HepG2 (cell line): ENCODE results near the gene NECTIN2. TPM values are rescaled to one million over a fixed set of nuclear protein-coding genes. Genes with fewer than 3 reads are reported as not detected.

Source experiments
- E2F1 ChIP-seq: sonication (generic); formaldehyde crosslinking; IDR thresholded peaks from 2 replicates; pipeline ENCODE4 v1.5.0; 2020; ENCODE audit warnings: missing genetic modification reagents
- NFKBIZ ChIP-seq: IDR thresholded peaks from 2 replicates; pipeline ENCODE4 v1.6.1; 2018; ENCODE audit warnings: missing genetic modification reagents, missing compliant biosample characterization
- SIX1 ChIP-seq: sonication (generic); formaldehyde crosslinking; IDR thresholded peaks from 2 replicates; pipeline ENCODE4 v1.4.0; 2020; ENCODE audit warnings: missing genetic modification reagents, borderline replicate concordance
- ZBTB21 ChIP-seq: sonication (generic); formaldehyde crosslinking; IDR thresholded peaks from 2 replicates; pipeline ENCODE4 v1.4.0; 2020; ENCODE audit warnings: missing genetic modification reagents
- ZHX2 ChIP-seq, 2 experiments: sonication (generic) in 1 of 2; formaldehyde crosslinking in 1 of 2; IDR thresholded peaks; 2 replicates each; pipeline versions ENCODE4 v1.6.1 to v1.9.0; 2014 to 2022; ENCODE audit warnings: antibody characterized with exemption in 1 of 2, borderline replicate concordance in 1 of 2, inconsistent platforms in 1 of 2, low read depth in 1 of 2, missing genetic modification reagents in 1 of 2
- ZNF256 ChIP-seq: sonication (generic); formaldehyde crosslinking; conservative IDR thresholded peaks from 2 replicates; pipeline ENCODE4 v1.4.0; 2020; ENCODE audit warnings: missing genetic modification reagents
- ZNF281 ChIP-seq: sonication (generic); formaldehyde crosslinking; IDR thresholded peaks from 2 replicates; pipeline ENCODE4 v1.4.0; 2020; ENCODE audit warnings: missing genetic modification reagents, borderline replicate concordance
- ZNF605 ChIP-seq: sonication (generic); formaldehyde crosslinking; IDR thresholded peaks from 2 replicates; pipeline ENCODE4 v1.8.0; 2022; ENCODE audit warnings: mild to moderate bottlenecking, missing genetic modification reagents
- ZNF709 ChIP-seq: sonication (generic); formaldehyde crosslinking; IDR thresholded peaks from 2 replicates; pipeline ENCODE4 v1.5.0; 2020; ENCODE audit warnings: mild to moderate bottlenecking, missing genetic modification reagents
- polyA plus RNA-seq, 8 experiments: library from polyadenylated mRNA; depleted of rRNA in 3 of 8; stranded (reverse) in 7 of 8; unstranded in 1 of 8; fragments of >200 nt; fragmentation: Illumina TruSeq in 4 of 8; extraction: Trizol in 4 of 8; gene quantifications; 2 replicates each; pipeline versions ENCODE4 v1.2.1 to v1.2.3, GENCODE V29; 2011 to 2016; ENCODE audit warnings: low read depth in 4 of 8, missing spikeins in 1 of 8, mixed read lengths in 1 of 8; ENCODE audit not compliant: insufficient read depth in 1 of 8
- total RNA-seq, 5 experiments: library from RNA; depleted of rRNA; stranded (reverse); fragments of >200 nt; fragmentation: Illumina TruSeq; extraction: Trizol; gene quantifications; 2 replicates each; pipeline ENCODE4 v1.2.3, GENCODE V29; 2016; ENCODE audit warnings: low read depth in 1 of 5
- TF ChIP-seq, protein P1 (sequence below): sonication (generic); formaldehyde crosslinking; IDR thresholded peaks from 2 replicates; pipeline ENCODE4 v1.5.1; 2020; ENCODE audit warnings: mild to moderate bottlenecking, missing genetic modification reagents, moderate library complexity
- TF ChIP-seq, protein P2 (sequence below): sonication (generic); formaldehyde crosslinking; IDR thresholded peaks from 2 replicates; pipeline ENCODE4 v1.4.0; 2020; ENCODE audit warnings: missing genetic modification reagents
- TF ChIP-seq, protein P3 (sequence below): sonication (generic); formaldehyde crosslinking; IDR thresholded peaks from 2 replicates; pipeline ENCODE4 v1.4.0; 2020; ENCODE audit warnings: missing genetic modification reagents

Gene NECTIN2
- total and polyA plus RNA-seq, 2 of the 13 experiments (the other 11 are each of a cell fraction or from before 2014, with no cell fraction given): 75.4 to 114 TPM

DNA sequence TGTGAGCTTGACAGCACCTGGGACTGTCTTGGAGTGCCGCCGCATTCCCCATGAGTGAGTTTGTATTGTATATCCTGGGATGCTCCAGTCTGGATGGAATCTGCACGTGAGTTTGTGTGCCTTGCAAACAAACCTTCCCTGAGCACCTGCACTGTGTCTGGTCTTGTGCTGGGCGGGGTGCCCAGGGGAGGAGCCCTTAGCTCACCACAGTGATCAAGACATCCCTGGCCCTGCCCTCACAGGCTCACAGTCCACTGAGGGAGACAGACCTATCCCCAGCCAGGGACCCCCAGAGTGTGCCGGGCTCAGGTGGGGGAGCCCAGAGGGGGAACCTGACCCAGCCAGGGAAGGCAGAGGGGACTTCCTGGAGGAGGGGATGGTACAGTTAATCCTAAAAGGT, 38.9 kb upstream of the NECTIN2 start (continued):
- TF ChIP-seq ZHX2 (IDR thresholded peaks at IDR 0.05; ENCODE audit: low read depth) (no peak), ZHX2 (CRISPR knock-in tag; IDR thresholded peaks at IDR 0.05; ENCODE audit: borderline replicate concordance) (no peak), E2F1 (CRISPR knock-in tag) (no peak), ZNF281 (CRISPR knock-in tag) (no peak), ZNF256 (no peak), SIX1 (CRISPR knock-in tag) (no peak), NFKBIZ (CRISPR knock-in tag) (no peak), ZNF605 (CRISPR knock-in tag) (no peak), ZNF709 (no peak), ZBTB21 (CRISPR knock-in tag) (no peak)
- TF ChIP-seq, protein P1, sequence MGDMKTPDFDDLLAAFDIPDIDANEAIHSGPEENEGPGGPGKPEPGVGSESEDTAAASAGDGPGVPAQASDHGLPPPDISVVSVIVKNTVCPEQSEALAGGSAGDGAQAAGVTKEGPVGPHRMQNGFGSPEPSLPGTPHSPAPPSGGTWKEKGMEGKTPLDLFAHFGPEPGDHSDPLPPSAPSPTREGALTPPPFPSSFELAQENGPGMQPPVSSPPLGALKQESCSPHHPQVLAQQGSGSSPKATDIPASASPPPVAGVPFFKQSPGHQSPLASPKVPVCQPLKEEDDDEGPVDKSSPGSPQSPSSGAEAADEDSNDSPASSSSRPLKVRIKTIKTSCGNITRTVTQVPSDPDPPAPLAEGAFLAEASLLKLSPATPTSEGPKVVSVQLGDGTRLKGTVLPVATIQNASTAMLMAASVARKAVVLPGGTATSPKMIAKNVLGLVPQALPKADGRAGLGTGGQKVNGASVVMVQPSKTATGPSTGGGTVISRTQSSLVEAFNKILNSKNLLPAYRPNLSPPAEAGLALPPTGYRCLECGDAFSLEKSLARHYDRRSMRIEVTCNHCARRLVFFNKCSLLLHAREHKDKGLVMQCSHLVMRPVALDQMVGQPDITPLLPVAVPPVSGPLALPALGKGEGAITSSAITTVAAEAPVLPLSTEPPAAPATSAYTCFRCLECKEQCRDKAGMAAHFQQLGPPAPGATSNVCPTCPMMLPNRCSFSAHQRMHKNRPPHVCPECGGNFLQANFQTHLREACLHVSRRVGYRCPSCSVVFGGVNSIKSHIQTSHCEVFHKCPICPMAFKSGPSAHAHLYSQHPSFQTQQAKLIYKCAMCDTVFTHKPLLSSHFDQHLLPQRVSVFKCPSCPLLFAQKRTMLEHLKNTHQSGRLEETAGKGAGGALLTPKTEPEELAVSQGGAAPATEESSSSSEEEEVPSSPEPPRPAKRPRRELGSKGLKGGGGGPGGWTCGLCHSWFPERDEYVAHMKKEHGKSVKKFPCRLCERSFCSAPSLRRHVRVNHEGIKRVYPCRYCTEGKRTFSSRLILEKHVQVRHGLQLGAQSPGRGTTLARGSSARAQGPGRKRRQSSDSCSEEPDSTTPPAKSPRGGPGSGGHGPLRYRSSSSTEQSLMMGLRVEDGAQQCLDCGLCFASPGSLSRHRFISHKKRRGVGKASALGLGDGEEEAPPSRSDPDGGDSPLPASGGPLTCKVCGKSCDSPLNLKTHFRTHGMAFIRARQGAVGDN (CRISPR knock-in tag): no peak; the same call in 1 of the 2 replicates
- TF ChIP-seq, protein P2, sequence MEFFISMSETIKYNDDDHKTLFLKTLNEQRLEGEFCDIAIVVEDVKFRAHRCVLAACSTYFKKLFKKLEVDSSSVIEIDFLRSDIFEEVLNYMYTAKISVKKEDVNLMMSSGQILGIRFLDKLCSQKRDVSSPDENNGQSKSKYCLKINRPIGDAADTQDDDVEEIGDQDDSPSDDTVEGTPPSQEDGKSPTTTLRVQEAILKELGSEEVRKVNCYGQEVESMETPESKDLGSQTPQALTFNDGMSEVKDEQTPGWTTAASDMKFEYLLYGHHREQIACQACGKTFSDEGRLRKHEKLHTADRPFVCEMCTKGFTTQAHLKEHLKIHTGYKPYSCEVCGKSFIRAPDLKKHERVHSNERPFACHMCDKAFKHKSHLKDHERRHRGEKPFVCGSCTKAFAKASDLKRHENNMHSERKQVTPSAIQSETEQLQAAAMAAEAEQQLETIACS (CRISPR knock-in tag): no peak
- TF ChIP-seq, protein P3, sequence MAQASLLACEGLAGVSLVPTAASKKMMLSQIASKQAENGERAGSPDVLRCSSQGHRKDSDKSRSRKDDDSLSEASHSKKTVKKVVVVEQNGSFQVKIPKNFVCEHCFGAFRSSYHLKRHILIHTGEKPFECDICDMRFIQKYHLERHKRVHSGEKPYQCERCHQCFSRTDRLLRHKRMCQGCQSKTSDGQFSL (CRISPR knock-in tag): no peak
